SK-N-SH (cell line): ENCODE results near the gene KRTAP9-9. TPM values are rescaled to one million over a fixed set of nuclear protein-coding genes. Genes with fewer than 3 reads are reported as not detected.
"Not testable (repeated sequence)": the region's sequence is repeated elsewhere in the genome, so short reads cannot be mapped to it uniquely, and the experiment has no call there.

Source experiments
- CTCF ChIA-PET: fragments of 300-600, 350-600 bp; formaldehyde crosslinking; extraction: SDS; loops from one replicate; lab custom pipeline; 2021; lab: Yijun Ruan, JAX
- POLR2A ChIA-PET: fragments of 350-600 bp; sonication (Branson Sonifier 250); formaldehyde crosslinking; extraction: SDS; loops from one replicate; lab custom pipeline; 2020; ENCODE audit warnings: antibody characterized with exemption, inconsistent platforms; lab: Yijun Ruan, JAX
- DNase-seq: peaks from one replicate; pipeline ENCODE4 v3.0.0; 2012
- H2AFZ ChIP-seq: fragments of 200-600 bp; sonication (generic); 2 replicates; pipeline ENCODE4 v1.8.1; 2016; ENCODE audit warnings: antibody characterized with exemption, mild to moderate bottlenecking, low read depth
- H3F3A ChIP-seq: fragments of 200-600 bp; sonication (generic); replicated peaks from 2 replicates; pipeline ENCODE3; 2016; ENCODE audit warnings: antibody characterized with exemption, mild to moderate bottlenecking; ENCODE audit not compliant: insufficient read depth
- H3K27ac ChIP-seq, 2 experiments: fragments of 200-500 bp in 1 of 2; fragments of 200-600 bp in 1 of 2; sonication (Bioruptor generic) in 1 of 2; sonication (generic), shearing (Covaris generic) in 1 of 2; 2 replicates each; pipeline versions ENCODE4 v1.5.1 to v1.6.1; 2014 to 2016; ENCODE audit warnings: low read depth in 2 of 2, inconsistent platforms in 1 of 2, low read length in 1 of 2, mild to moderate bottlenecking in 1 of 2, mixed read lengths in 1 of 2
- H3K27me3 ChIP-seq: fragments of 200-600 bp; sonication (generic), shearing (Covaris generic); 2 replicates; pipeline ENCODE4 v1.6.1; 2016; ENCODE audit warnings: mixed run types; ENCODE audit not compliant: insufficient read depth
- H3K36me3 ChIP-seq, 2 experiments: fragments of 200-500 bp in 1 of 2; fragments of 200-600 bp in 1 of 2; sonication (Bioruptor generic) in 1 of 2; sonication (generic) in 1 of 2; replicated peaks in 1 of 2; 2 replicates each; pipeline versions ENCODE3 to v1.5.1; 2014 to 2016; ENCODE audit warnings: low read length in 1 of 2, mild to moderate bottlenecking in 1 of 2; ENCODE audit not compliant: insufficient read depth in 2 of 2, control insufficient read depth in 1 of 2
- H3K4me1 ChIP-seq, 2 experiments: fragments of 200-500 bp in 1 of 2; fragments of 200-600 bp in 1 of 2; sonication (Bioruptor generic) in 1 of 2; sonication (generic), shearing (Covaris generic) in 1 of 2; 2 replicates each; pipeline versions ENCODE4 v1.5.1 to v1.6.1; 2014 to 2016; ENCODE audit warnings: low read depth in 1 of 2, low read length in 1 of 2, mixed run types in 1 of 2; ENCODE audit not compliant: insufficient read depth in 2 of 2, control insufficient read depth in 1 of 2
- H3K4me2 ChIP-seq: fragments of 200-600 bp; sonication (generic), shearing (Covaris generic); 2 replicates; pipeline ENCODE4 v1.6.1; 2017; ENCODE audit warnings: mixed run types
- H3K4me3 ChIP-seq, 2 experiments: fragments of 200-500 bp in 1 of 2; fragments of 200-600 bp in 1 of 2; sonication (Bioruptor generic) in 1 of 2; sonication (generic), shearing (Covaris generic) in 1 of 2; 2 replicates each; pipeline versions ENCODE4 v1.5.1 to v1.8.1; 2014 to 2016; ENCODE audit warnings: low read depth in 2 of 2, inconsistent platforms in 1 of 2, low read length in 1 of 2, mild to moderate bottlenecking in 1 of 2, mixed read lengths in 1 of 2, moderate library complexity in 1 of 2
- H3K79me2 ChIP-seq: fragments of 200-600 bp; sonication (generic); 2 replicates; pipeline ENCODE4 v1.8.1; 2017; ENCODE audit warnings: mild to moderate bottlenecking; ENCODE audit not compliant: insufficient read depth
- H3K9ac ChIP-seq: fragments of 200-600 bp; sonication (generic); 2 replicates; pipeline ENCODE4 v1.6.1; 2017; ENCODE audit warnings: mixed run types
- H3K9me2 ChIP-seq: fragments of 200-600 bp; sonication (generic); 2 replicates; pipeline ENCODE4 v1.6.1; 2017; ENCODE audit warnings: mixed run types
- H3K9me3 ChIP-seq: fragments of 200-600 bp; sonication (generic); 2 replicates; pipeline ENCODE4 v1.6.1; 2017; ENCODE audit warnings: mixed run types, mild to moderate bottlenecking, moderate library complexity
- H4K20me1 ChIP-seq: fragments of 200-600 bp; sonication (generic); 2 replicates; pipeline ENCODE4 v1.6.1; 2017; ENCODE audit warnings: mild to moderate bottlenecking, mixed run types; ENCODE audit not compliant: insufficient read depth
- CHD2 ChIP-seq: fragments of 150-350 bp; IDR thresholded peaks from 2 replicates; pipeline ENCODE4 v1.6.1; 2018; ENCODE audit warnings: low read length; ENCODE audit not compliant: partially characterized antibody
- EP300 ChIP-seq, 2 experiments: IDR thresholded peaks; 2 replicates each; pipeline versions ENCODE4 v1.4.0 to v1.6.1; 2012; ENCODE audit warnings: borderline replicate concordance in 1 of 2, low read depth in 1 of 2, low read length in 1 of 2
- EZH2phosphoT487 ChIP-seq: fragments of 200-600 bp; sonication (generic); IDR thresholded peaks from 2 replicates; pipeline ENCODE4 v1.6.1; 2017; ENCODE audit warnings: low read depth, mixed run types, mild to moderate bottlenecking, antibody characterized with exemption, moderate library complexity, borderline replicate concordance
- FOSL2 ChIP-seq: IDR thresholded peaks from 2 replicates; pipeline ENCODE4 v1.4.0; 2012; ENCODE audit warnings: low read depth, mild to moderate bottlenecking, moderate library complexity, borderline replicate concordance
- FOXJ3 ChIP-seq: sonication (generic); formaldehyde crosslinking; IDR thresholded peaks from 2 replicates; pipeline ENCODE4 v1.5.1; 2020; ENCODE audit warnings: mild to moderate bottlenecking, missing genetic modification reagents
- GABPA ChIP-seq: IDR thresholded peaks from 2 replicates; pipeline ENCODE4 v1.4.0; 2012; ENCODE audit warnings: low read depth, mild to moderate bottlenecking
- MEF2A ChIP-seq: IDR thresholded peaks from 2 replicates; pipeline ENCODE4 v1.4.0; 2012; ENCODE audit warnings: low read depth, borderline replicate concordance
- MXI1 ChIP-seq: IDR thresholded peaks from 2 replicates; pipeline ENCODE4 v1.6.1; 2012; ENCODE audit warnings: mild to moderate bottlenecking, low read depth, low read length, improper control_type of control experiment
- NFIC ChIP-seq: IDR thresholded peaks from 2 replicates; pipeline ENCODE4 v1.4.0; 2012; ENCODE audit warnings: borderline replicate concordance
- NRF1 ChIP-seq: IDR thresholded peaks from 2 replicates; pipeline ENCODE4 v1.6.1; 2012; ENCODE audit warnings: low read depth, mild to moderate bottlenecking, low read length
- POLR2AphosphoS5 ChIP-seq: IDR thresholded peaks from 2 replicates; pipeline ENCODE4 v1.6.1; 2012; ENCODE audit warnings: low read depth, low read length
- RXRA ChIP-seq: IDR thresholded peaks from 2 replicates; pipeline ENCODE4 v1.4.0; 2012; ENCODE audit warnings: low read depth, mild to moderate bottlenecking, borderline replicate concordance
- SIN3A ChIP-seq: IDR thresholded peaks from 2 replicates; pipeline ENCODE4 v1.6.1; 2012; ENCODE audit warnings: low read depth, mild to moderate bottlenecking, low read length, moderate library complexity, borderline replicate concordance
- SMC3 ChIP-seq: IDR thresholded peaks from 2 replicates; pipeline ENCODE4 v1.6.1; 2012; ENCODE audit warnings: low read depth, low read length, improper control_type of control experiment
- TAF1 ChIP-seq: IDR thresholded peaks from 2 replicates; pipeline ENCODE4 v1.6.1; 2012; ENCODE audit warnings: low read depth, mild to moderate bottlenecking, low read length, moderate library complexity, borderline replicate concordance
- TCF12 ChIP-seq: IDR thresholded peaks from 2 replicates; pipeline ENCODE4 v1.4.0; 2012
- YY1 ChIP-seq: IDR thresholded peaks from 2 replicates; pipeline ENCODE4 v1.4.0; 2012; ENCODE audit warnings: low read depth, mild to moderate bottlenecking
- WGBS: methylation state at CpG from one replicate; pipeline ENCODE4 v1.1.6; 2017; ENCODE audit warnings: low lambda C conversion rate; 5-methylcytosine and 5-hydroxymethylcytosine counted together
- polyA plus RNA-seq, 3 experiments: library from polyadenylated mRNA; depleted of rRNA; stranded (reverse); fragments of >200 nt; gene quantifications; 2 replicates each; pipeline ENCODE4 v1.2.3, GENCODE V29; 2012
- TF ChIP-seq, protein P1 (sequence below): fragments of 150-350 bp; IDR thresholded peaks from 2 replicates; pipeline ENCODE4 v1.6.1; 2017; ENCODE audit warnings: antibody characterized with exemption, low read length, low read depth, borderline replicate concordance
- TF ChIP-seq, protein P2 (sequence below): fragments of 200-600 bp; sonication (generic); IDR thresholded peaks from 2 replicates; pipeline ENCODE4 v1.6.1; 2017; ENCODE audit warnings: antibody characterized with exemption, mild to moderate bottlenecking, moderate library complexity
- TF ChIP-seq, protein P3 (sequence below): IDR thresholded peaks from 2 replicates; pipeline ENCODE4 v1.4.0; 2012; ENCODE audit warnings: low read depth

The KRTAP9-9 gene
- polyA plus RNA-seq, 1 of the 3 experiments (the other 2 are of a cell fraction), result not detected

- Histone ChIP-seq H4K20me1 (no peaks in the 10 kb centered on the region), H3K27me3 (peaks cover 42% of the 10 kb centered on the region; the same call in 1 of the 2 replicates), H3K9ac (no peak overlapping the region), H3F3A (no peaks in the 10 kb centered on the region), H3K27ac (no peak overlapping the region), H3K79me2 (no peaks in the 10 kb centered on the region), H3K4me3 (no peak overlapping the region), H3K36me3 (no peaks in the 10 kb centered on the region), H2AFZ (no peak overlapping the region), H3K4me2 (no peak overlapping the region), H3K9me3 (no peaks in the 10 kb centered on the region), H3K4me1 (no peaks in the 10 kb centered on the region), H3K9me2 (no peaks in the 10 kb centered on the region)
- WGBS, result 16% methylated on average over 6 of the region's 6 CpGs
- DNase-seq, result no peak
- TF ChIP-seq, protein P1, sequence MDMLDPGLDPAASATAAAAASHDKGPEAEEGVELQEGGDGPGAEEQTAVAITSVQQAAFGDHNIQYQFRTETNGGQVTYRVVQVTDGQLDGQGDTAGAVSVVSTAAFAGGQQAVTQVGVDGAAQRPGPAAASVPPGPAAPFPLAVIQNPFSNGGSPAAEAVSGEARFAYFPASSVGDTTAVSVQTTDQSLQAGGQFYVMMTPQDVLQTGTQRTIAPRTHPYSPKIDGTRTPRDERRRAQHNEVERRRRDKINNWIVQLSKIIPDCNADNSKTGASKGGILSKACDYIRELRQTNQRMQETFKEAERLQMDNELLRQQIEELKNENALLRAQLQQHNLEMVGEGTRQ, result no peak
- no peak for TF ChIP-seq YY1
- TF ChIP-seq POLR2AphosphoS5, result no peak
- TF ChIP-seq NRF1, result no peak
- TF ChIP-seq CHD2, result no peak
- no peak for TF ChIP-seq TCF12
- TF ChIP-seq GABPA, result no peak
- no peak for TF ChIP-seq FOSL2
- no peak for TF ChIP-seq NFIC
- TF ChIP-seq, protein P2, sequence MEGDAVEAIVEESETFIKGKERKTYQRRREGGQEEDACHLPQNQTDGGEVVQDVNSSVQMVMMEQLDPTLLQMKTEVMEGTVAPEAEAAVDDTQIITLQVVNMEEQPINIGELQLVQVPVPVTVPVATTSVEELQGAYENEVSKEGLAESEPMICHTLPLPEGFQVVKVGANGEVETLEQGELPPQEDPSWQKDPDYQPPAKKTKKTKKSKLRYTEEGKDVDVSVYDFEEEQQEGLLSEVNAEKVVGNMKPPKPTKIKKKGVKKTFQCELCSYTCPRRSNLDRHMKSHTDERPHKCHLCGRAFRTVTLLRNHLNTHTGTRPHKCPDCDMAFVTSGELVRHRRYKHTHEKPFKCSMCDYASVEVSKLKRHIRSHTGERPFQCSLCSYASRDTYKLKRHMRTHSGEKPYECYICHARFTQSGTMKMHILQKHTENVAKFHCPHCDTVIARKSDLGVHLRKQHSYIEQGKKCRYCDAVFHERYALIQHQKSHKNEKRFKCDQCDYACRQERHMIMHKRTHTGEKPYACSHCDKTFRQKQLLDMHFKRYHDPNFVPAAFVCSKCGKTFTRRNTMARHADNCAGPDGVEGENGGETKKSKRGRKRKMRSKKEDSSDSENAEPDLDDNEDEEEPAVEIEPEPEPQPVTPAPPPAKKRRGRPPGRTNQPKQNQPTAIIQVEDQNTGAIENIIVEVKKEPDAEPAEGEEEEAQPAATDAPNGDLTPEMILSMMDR, result no peak
- no peak for TF ChIP-seq EZH2phosphoT487
- no peak for TF ChIP-seq SIN3A
- no peak for TF ChIP-seq RXRA
- TF ChIP-seq MEF2A, result no peak
- TF ChIP-seq TAF1, result no peak
- no peak for TF ChIP-seq SMC3
- no peak for TF ChIP-seq MXI1
- TF ChIP-seq, protein P3, sequence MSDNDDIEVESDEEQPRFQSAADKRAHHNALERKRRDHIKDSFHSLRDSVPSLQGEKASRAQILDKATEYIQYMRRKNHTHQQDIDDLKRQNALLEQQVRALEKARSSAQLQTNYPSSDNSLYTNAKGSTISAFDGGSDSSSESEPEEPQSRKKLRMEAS, result no peak
- no peak for TF ChIP-seq FOXJ3
- no peak for TF ChIP-seq EP300 (IDR thresholded peaks at IDR 0.05; ENCODE audit: borderline replicate concordance in 1 of 2, low read depth in 1 of 2, low read length in 1 of 2)
- ChIA-PET CTCF (no interaction called here), POLR2A (no interaction called here)
Measured at GRCh38 chr17:41231731-41232130, 23.5 kb upstream of the KRTAP9-9 start.

DNA sequence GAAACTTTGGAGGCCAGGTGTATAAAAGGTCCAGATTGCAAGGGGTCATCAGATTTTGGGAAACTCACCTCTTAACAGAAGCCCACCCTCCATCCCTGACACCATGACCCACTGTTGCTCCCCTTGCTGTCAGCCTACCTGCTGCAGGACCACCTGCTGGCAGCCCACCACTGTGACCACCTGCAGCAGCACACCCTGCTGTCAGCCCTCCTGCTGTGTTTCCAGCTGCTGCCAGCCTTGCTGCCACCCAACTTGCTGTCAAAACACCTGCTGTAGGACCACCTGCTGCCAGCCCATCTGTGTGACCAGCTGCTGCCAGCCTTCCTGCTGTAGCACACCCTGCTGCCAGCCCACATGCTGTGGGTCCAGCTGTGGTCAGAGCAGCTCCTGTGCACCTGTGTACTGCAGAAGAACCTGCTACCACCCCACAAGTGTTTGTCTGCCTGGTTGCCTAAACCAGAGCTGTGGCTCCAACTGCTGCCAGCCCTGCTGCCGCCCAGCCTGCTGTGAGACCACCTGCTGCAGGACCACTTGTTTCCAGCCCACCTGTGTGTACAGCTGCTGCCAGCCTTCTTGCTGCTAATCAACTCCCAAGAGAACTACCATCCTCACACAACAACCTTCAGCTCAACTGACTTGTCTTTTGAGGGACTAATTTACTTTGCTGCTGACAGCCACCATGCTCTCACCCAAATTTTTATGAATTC is 22.6 kb upstream of the KRTAP9-9 start, which contains the start of gene KRTAP9-3:
Gene KRTAP9-3 (plus strand): TSS at position 51 of the 707 bp plus-strand sequence. CDS start 53 bp downstream, at position 104.
- CTCF ChIA-PET, result not testable (repeated sequence)

DNA sequence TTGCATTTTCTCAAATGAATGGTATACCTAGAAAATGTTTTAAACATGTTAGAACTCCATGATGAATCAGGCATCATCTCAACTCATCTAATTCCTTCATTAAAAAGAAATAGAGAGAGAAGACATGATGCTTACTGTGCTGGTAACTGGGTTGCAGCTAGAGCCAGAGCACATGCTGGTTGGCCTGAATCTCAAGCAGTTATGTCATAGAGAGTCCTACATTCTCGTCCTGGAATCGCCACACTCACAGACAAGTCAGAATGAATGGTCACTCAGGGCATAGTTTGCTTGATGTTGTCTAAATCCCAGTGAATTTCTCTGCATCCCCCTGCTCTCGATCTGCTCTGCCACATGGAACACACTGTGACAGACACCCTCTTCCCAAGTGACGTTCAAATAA is 18.1 kb upstream of the KRTAP9-9 start:
- H3K79me2 ChIP-seq, H3K27ac ChIP-seq, DNase-seq, H2AFZ ChIP-seq, H3F3A ChIP-seq, H3K9ac ChIP-seq, H4K20me1 ChIP-seq, CTCF ChIA-PET, H3K36me3 ChIP-seq, H3K9me2 ChIP-seq, H3K9me3 ChIP-seq, H3K4me1 ChIP-seq, H3K4me2 ChIP-seq, H3K4me3 ChIP-seq, POLR2A ChIA-PET: not testable (repeated sequence)
- 12% methylated on average over 4 of the region's 4 CpGs for WGBS
- H3K27me3 ChIP-seq, result peaks cover 20% of the 10 kb centered on the region; the same call in 1 of the 2 replicates

More for the DNA sequence above, 22.6 kb upstream of the KRTAP9-9 start, which contains the start of gene KRTAP9-3:
- H3K27ac ChIP-seq, H3K4me3 ChIP-seq, H3K4me1 ChIP-seq, POLR2A ChIA-PET, H3K79me2 ChIP-seq, H3K36me3 ChIP-seq, H3K4me2 ChIP-seq, H2AFZ ChIP-seq, H3F3A ChIP-seq, H4K20me1 ChIP-seq, H3K9ac ChIP-seq, H3K9me2 ChIP-seq, DNase-seq, H3K9me3 ChIP-seq: not testable (repeated sequence)
- 36% methylated on average over 1 of the region's 1 CpG for WGBS
- H3K27me3 ChIP-seq, result peaks cover 42% of the 10 kb centered on the region; the same call in 1 of the 2 replicates
